ENCODE results near the gene CREG1. TPM values are rescaled to one million over a fixed set of nuclear protein-coding genes. Genes with fewer than 3 reads are reported as not detected.

Gene CREG1
- total RNA-seq, 2 donors from 2014 or later: 10.8 to 13.2 TPM

DNA sequence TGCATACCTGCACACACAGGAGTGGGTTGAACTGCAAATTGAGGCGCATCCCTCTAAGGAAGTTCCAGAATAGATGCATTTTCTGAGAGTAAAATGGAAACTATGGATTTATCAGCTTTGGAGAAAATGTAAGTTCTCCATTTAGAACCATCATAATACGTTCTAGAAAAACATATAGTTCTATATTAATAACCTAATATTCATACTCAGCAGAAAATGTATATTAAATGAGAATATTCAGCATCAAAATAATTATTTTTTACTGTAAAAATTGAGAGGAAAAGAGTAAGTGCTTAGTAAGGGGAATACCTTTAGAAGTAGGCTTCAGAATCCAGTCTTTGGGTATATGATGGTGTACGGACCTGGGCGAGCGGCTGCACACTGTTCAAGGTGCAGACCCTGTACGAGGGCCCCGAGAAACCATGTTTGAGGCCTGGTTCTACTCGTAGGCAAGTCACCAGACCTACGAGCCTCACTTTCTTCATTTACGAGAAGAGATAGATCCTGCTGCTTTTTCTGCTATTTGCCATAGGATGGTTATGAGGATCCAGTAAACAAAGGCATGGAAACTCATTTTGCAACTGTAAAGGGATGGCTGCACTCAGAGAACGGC lies 42.1 kb downstream of the CREG1 start:
- Mint-ChIP-seq H3K9me3 (no peaks in the 10 kb centered on the region), H3K27me3 (no peaks in the 10 kb centered on the region), H3K36me3 (ENCODE audit: low read depth) (peaks cover 100% of the 10 kb centered on the region), H3K4me1 (peaks cover 43% of the 10 kb centered on the region), H3K27ac (no peak overlapping the region), H3K4me3 (peak overlapping the region; percentile 100)
- no peak for ATAC-seq (replicated peaks)

DNA sequence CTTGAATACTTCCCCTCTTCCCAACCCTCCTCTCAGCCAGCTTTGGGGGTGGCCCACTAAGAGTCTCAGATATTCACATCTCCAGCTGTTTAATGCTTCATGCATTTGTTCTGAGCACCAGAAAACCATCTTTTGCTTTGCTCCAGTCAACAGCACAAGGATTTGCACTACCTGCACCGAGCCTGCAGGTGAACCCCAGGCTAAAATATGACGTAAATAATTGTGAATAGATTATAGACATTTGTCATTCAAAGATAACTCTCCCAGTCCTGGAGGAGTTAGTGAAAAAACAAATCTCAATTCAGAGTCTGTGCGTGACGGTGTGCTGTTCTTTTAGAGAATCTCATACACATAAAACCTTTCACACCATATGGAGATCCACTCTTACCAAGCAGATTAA lies 42.7 kb downstream of the CREG1 start:
- H3K4me1 Mint-ChIP-seq: peaks cover 46% of the 10 kb centered on the region
- ATAC-seq (replicated peaks): no peak
- H3K27ac Mint-ChIP-seq: no peak overlapping the region
- no peaks in the 10 kb centered on the region for H3K9me3 Mint-ChIP-seq
- peaks cover 100% of the 10 kb centered on the region for H3K36me3 Mint-ChIP-seq (ENCODE audit: low read depth)
- H3K27me3 Mint-ChIP-seq: no peaks in the 10 kb centered on the region
- peak overlapping the region; percentile 100 for H3K4me3 Mint-ChIP-seq

DNA sequence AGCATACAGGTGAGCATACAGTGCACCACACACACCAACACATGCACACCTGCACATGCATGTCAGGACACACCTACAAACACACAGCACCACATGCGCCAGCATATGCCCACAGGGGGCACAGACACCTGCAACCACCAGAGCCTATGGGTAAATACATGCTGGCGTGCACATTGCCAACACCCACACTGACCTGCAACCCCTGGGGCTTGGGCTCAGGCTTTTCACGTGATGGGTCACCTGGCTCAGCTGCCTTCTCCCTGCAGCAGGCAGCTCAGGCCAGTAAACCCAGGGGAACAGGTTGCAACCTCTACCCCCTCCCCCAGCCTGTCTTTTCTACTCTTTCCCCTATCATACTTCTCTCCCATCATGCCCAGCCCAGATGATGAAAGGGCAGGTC lies 43.3 kb downstream of the CREG1 start:
- ATAC-seq (replicated peaks): peak; percentile 18
- H3K27me3 Mint-ChIP-seq: no peaks in the 10 kb centered on the region
- peaks cover 52% of the 10 kb centered on the region for H3K4me1 Mint-ChIP-seq
- H3K9me3 Mint-ChIP-seq: no peaks in the 10 kb centered on the region
- H3K36me3 Mint-ChIP-seq (ENCODE audit: low read depth): peaks cover 100% of the 10 kb centered on the region
- peak overlapping the region; percentile 49 for H3K27ac Mint-ChIP-seq
- H3K4me3 Mint-ChIP-seq: peak overlapping the region; percentile 100

DNA sequence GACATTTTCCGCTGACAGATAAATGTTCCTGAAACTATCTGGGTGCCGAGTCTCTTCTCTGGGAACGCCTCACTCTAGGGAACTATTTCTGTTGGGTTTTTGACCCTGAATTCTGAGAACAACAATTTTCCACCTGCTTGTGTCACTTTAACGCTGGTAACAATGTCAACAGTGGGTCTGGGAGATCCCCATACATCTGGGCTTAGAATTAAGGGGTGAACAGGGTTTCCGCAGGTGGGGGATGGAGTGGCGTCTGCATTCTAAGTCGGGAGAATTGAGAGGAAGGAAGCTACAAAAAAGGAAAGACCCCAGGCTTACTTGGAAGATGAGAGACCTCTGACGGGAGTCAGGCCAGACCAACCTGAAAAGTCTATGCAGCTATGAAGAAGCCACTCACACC lies 44.0 kb downstream of the CREG1 start:
- peak overlapping the region; percentile 100 for H3K4me3 Mint-ChIP-seq
- peak; percentile 25 for ATAC-seq (replicated peaks)
- H3K4me1 Mint-ChIP-seq: peaks cover 58% of the 10 kb centered on the region
- H3K27me3 Mint-ChIP-seq: no peaks in the 10 kb centered on the region
- no peaks in the 10 kb centered on the region for H3K9me3 Mint-ChIP-seq
- peaks cover 100% of the 10 kb centered on the region for H3K36me3 Mint-ChIP-seq (ENCODE audit: low read depth)
- peak overlapping the region; percentile 49 for H3K27ac Mint-ChIP-seq

DNA sequence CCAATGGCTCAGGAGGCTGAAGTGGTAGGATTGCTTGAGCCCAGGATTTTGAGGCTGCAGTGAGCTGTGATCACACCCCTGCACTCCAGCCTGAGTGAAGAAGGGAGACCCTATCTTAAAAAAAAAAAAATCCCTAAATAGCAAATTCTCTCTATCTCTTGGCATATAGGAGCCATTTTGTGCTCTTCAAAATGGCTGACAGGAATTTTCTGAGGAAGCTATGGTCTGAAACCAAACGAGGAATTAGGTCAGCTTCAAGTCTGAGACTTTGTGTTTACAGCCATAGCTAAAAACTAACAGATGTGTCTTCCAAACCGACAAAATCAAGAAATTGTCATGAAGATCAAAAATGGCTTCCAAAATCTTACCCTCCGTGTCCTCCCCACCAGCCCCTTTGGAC lies 45.8 kb downstream of the CREG1 start:
- Mint-ChIP-seq H3K4me1 (peaks cover 75% of the 10 kb centered on the region), H3K4me3 (peak overlapping the region; percentile 100), H3K27me3 (no peaks in the 10 kb centered on the region), H3K36me3 (ENCODE audit: low read depth) (peaks cover 100% of the 10 kb centered on the region), H3K9me3 (no peaks in the 10 kb centered on the region), H3K27ac (peak overlapping the region; percentile 67)
- no peak for ATAC-seq (replicated peaks)

DNA sequence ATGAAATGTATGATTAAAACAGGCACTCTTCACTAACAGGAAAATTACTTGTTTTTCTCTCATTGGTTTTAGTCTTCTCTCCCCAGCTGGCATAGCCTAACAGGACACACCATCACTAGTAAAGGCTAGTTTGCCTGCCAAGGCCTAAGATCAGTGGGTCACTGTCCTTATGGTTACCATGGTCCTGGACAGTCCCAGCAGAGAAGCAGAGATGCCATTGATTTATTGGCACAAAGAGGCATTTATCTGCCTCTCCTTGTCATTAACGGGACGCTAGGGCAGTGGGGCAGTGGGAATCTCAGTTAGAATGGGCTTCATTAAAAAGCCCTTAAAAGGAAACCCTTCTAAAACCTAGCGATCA lies 49.1 kb downstream of the CREG1 start:
- no peak overlapping the region for H3K27ac Mint-ChIP-seq
- peaks cover 78% of the 10 kb centered on the region for H3K4me1 Mint-ChIP-seq
- H3K36me3 Mint-ChIP-seq (ENCODE audit: low read depth): peaks cover 100% of the 10 kb centered on the region
- H3K4me3 Mint-ChIP-seq: peak overlapping the region; percentile 100
- no peak for ATAC-seq (replicated peaks)
- no peaks in the 10 kb centered on the region for H3K27me3 Mint-ChIP-seq
- no peaks in the 10 kb centered on the region for H3K9me3 Mint-ChIP-seq

DNA sequence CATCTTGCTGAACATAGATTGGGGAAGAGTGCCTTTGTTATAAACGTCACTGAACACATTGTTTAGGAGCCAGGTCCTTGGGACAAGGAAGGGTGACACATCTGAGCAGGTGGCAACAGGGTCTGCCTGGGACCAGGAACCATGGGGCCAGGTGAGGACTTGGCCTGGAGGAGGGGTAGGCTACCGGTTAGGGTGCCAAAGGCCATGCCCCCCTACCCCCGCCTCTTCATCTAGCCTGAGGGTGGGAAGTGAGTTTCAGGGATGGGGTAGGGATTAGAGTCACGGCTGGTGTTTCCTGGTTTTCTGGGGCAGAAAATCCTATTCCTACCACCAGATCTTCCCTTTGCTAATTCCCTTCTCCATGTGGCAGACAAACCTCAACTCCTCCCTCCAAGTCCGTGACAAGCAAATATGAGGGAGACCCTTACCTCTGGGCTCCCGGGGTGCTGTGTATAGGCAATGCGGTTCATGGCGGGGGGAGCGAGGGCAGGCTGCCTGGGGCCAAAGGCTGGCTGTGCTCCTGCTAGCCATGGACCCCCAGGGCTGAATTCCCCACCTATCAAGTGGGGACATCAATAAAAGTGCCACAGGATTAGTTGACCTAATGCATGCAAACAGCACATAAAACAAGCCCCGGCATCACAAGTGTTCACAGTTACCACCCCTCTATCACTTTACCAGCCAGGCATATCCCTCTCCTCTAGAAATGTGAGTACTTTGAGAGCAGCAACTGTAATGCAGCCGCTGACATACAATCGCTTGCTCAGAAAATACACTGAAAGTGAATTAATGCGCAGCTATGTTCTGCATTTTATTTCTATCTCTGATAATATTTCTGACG lies 49.7 kb downstream of the CREG1 start:
- peaks cover 100% of the 10 kb centered on the region for H3K36me3 Mint-ChIP-seq (ENCODE audit: low read depth)
- no peaks in the 10 kb centered on the region for H3K27me3 Mint-ChIP-seq
- ATAC-seq (replicated peaks): no peak
- no peaks in the 10 kb centered on the region for H3K9me3 Mint-ChIP-seq
- H3K4me3 Mint-ChIP-seq: peak overlapping the region; percentile 100
- peak overlapping the region; percentile 91 for H3K27ac Mint-ChIP-seq
- peaks cover 79% of the 10 kb centered on the region for H3K4me1 Mint-ChIP-seq

DNA sequence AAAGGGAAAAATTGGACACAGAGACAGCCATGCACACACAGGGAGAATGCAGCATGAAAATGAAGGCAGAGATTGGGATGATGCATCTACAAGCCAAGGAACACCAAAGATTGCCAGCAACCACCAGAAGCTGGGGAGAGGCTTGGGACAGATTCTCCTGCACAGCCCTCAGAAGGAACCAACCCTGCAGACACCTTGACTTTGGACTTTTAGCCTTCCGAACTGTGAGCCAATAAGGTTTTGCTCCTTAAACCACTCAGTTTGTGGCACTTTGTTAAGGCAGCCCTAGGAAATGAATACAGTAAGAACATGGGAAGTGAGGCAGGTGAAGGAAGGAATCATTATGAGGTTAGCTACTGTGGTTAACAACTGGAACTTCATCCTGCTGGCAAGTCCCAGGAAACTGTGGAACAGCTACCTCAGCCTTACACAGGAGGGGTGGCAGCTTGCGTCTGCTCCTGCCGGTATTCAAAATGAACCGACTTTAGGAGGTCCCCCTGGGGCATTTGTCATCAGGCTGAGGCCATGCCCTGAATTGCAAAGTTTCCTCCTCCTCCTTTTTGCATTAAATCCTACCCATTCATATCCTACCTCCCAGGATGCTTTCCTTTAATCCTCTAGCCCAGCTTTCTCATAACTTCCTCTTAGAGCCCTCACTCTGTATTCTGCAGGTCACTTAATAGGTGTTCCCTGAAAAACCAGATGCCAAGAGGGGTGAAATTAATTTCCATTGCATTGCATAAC lies 50.7 kb downstream of the CREG1 start:
- Mint-ChIP-seq H3K4me1 (peaks cover 75% of the 10 kb centered on the region), H3K27ac (peak overlapping the region; percentile 91), H3K27me3 (no peaks in the 10 kb centered on the region), H3K4me3 (peak overlapping the region; percentile 100), H3K9me3 (no peaks in the 10 kb centered on the region), H3K36me3 (ENCODE audit: low read depth) (peaks cover 100% of the 10 kb centered on the region)
- no peak for ATAC-seq (replicated peaks)

DNA sequence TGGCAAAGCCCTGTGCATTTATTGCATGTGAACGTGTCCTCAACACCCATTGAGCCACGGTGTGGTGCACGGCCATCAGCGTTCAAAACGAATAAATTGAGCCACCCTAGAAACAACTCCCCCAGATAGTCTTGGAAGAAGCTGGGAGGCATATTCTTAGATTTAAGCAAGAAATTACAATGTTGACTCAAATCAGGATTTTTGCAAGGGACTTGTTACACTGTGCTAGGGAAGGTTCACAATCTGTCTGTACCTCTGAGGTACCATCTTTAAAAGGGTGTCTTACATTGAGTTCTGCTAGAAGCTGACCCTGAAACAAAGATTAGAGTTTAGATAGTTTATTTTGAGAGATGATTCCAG lies 51.4 kb downstream of the CREG1 start:
- Mint-ChIP-seq H3K36me3 (ENCODE audit: low read depth) (peaks cover 100% of the 10 kb centered on the region), H3K27ac (peak overlapping the region; percentile 91), H3K9me3 (no peaks in the 10 kb centered on the region), H3K4me3 (peak overlapping the region; percentile 100), H3K27me3 (no peaks in the 10 kb centered on the region), H3K4me1 (peaks cover 79% of the 10 kb centered on the region)
- ATAC-seq (replicated peaks): peak; percentile 25

DNA sequence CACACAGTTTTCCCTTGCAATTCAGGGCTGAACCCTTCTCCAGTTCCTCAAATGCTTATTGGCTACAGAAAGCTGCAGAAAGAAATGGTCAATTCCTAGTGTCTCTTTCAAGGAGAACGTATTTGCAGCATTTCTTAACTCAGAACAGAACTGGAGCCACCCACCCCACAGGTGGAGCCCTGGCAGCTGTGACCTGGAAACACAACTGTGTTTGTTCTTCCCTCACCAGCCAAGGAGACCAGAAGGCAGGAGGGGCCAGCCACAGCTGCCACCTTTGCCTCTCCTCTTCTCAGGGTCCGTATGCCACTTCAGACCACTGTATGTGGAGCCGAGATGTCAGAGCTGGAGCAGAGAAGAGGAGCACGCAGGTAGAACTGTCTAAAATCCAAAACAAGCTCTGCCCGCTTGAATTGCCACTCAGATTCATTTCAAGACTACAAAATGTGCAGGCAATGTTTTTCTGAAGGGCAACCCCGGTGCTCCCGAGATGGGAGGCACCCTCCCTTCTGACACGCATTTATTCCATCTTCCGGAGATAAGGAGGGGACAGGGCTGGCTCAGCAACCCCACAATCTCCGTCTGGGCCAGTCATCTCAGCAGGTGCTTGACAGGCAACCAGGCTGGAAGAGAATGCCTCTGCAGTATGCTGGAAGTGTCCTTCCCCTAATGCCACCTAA lies 51.9 kb downstream of the CREG1 start:
- peaks cover 100% of the 10 kb centered on the region for H3K36me3 Mint-ChIP-seq (ENCODE audit: low read depth)
- H3K4me3 Mint-ChIP-seq: peak overlapping the region; percentile 100
- H3K9me3 Mint-ChIP-seq: no peaks in the 10 kb centered on the region
- peaks cover 84% of the 10 kb centered on the region for H3K4me1 Mint-ChIP-seq
- ATAC-seq (replicated peaks): peak; percentile 66
- H3K27me3 Mint-ChIP-seq: no peaks in the 10 kb centered on the region
- peak overlapping the region; percentile 91 for H3K27ac Mint-ChIP-seq

DNA sequence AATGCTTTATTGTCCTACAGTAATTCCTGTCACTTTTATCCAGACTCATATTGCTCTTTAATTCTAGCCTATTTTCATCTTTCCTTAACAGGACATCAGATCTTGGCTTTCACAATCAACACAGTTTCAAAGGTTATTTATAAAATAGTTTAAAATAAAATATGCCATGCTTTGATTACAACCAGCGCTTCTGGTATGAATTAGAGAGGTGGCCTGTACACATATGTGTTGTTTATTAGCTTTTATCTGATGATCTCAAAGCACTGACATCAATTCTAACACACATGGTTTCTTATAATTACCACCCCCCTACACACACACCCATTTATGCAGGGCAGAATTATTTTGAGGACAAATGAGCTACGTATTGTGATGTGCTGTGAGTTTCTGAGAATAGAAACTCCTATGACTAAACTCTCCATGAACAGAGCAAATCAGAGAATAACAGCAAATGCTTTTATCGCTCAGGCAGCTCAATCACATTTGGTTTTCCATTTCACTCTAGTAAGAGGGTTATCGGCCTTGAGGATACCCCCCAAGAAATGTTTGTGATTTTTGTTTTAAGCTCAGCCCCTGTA lies 53.2 kb downstream of the CREG1 start:
- H3K9me3 Mint-ChIP-seq: no peaks in the 10 kb centered on the region
- peak overlapping the region; percentile 91 for H3K27ac Mint-ChIP-seq
- H3K36me3 Mint-ChIP-seq (ENCODE audit: low read depth): peaks cover 100% of the 10 kb centered on the region
- peak; percentile 70 for ATAC-seq (replicated peaks)
- peak overlapping the region; percentile 100 for H3K4me3 Mint-ChIP-seq
- H3K4me1 Mint-ChIP-seq: peaks cover 89% of the 10 kb centered on the region
- no peaks in the 10 kb centered on the region for H3K27me3 Mint-ChIP-seq

DNA sequence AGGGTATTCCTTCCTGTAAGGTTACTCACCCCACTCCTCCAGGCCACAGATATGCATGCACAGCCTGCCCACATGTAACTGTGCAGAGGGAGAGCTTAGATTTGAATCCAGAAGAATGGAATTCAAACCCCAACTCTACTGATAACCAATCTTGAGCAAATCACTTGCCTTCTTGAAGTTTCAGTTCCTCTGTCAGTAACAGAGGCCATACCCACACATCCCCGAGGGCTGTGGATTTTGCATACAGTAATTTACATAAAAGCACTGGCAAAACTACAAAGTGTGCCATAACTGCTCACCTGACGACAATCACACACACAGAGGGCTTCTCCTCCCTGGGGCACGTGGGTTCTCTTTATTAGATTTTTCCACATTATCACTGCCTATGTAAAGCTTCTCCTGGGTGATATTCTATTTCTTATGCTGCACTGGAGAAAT lies 53.9 kb downstream of the CREG1 start:
- H3K4me1 Mint-ChIP-seq: peaks cover 87% of the 10 kb centered on the region
- H3K9me3 Mint-ChIP-seq: no peaks in the 10 kb centered on the region
- H3K4me3 Mint-ChIP-seq: peak overlapping the region; percentile 100
- peaks cover 100% of the 10 kb centered on the region for H3K36me3 Mint-ChIP-seq (ENCODE audit: low read depth)
- peak overlapping the region; percentile 91 for H3K27ac Mint-ChIP-seq
- H3K27me3 Mint-ChIP-seq: no peaks in the 10 kb centered on the region
- ATAC-seq (replicated peaks): peak; percentile 65

DNA sequence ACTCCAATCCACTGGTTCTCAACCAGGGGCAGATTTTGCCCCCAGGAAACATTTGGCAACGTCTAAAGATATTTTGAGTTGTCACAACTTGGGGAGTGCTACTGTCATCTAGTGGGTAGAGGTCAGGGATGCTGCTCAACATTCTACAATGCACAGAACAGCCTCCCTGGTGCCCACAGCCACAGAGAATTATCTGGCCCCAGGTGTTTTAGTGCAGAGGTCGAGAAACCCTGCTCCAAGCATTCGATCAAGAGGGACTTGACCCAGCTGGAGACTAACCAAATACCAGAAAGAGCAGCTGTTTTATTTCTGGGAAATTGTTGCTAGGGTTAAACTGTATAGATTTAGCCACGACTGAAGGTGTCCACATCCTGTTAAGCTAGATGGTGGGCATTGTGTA lies 54.5 kb downstream of the CREG1 start:
- Mint-ChIP-seq H3K27me3 (no peaks in the 10 kb centered on the region), H3K9me3 (no peaks in the 10 kb centered on the region), H3K27ac (peak overlapping the region; percentile 91), H3K4me1 (peaks cover 84% of the 10 kb centered on the region), H3K4me3 (peak overlapping the region; percentile 100), H3K36me3 (ENCODE audit: low read depth) (peaks cover 100% of the 10 kb centered on the region)
- ATAC-seq (replicated peaks): peak; percentile 13

Measured in activated T-helper 17 cell treated with anti-CD3 and anti-CD28 coated beads, Interleukin-2, amount 50 U/mL, for 72 hours (primary cell).